RWPE2 (cell line): ENCODE measurements around the gene GATAD2A.
"Not testable (repeated sequence)": the region's sequence is repeated elsewhere in the genome, so short reads cannot be mapped to it uniquely, and the experiment has no call there.

Experiments used
- ATAC-seq: fragments of 200-7000 bp; cut with Tn5 transposase; 3 replicates; pipeline ENCODE4 v1.9.1; 2021; ENCODE audit warnings: low read depth
- DNase-seq: peaks from one replicate; pipeline ENCODE4 v3.0.0-alpha.2; 2020; ENCODE audit warnings: low spot score
- H3K27ac ChIP-seq: fragments of 450-650 bp; 2 replicates; pipeline ENCODE4 v1.5.1; 2017; ENCODE audit warnings: mild to moderate bottlenecking; ENCODE audit not compliant: poor library complexity, severe bottlenecking
- H3K27me3 ChIP-seq: fragments of 250-450 bp; sonication (Bioruptor Pico); 2 replicates; pipeline ENCODE4 v1.5.1; 2021; ENCODE audit warnings: mild to moderate bottlenecking, moderate library complexity; ENCODE audit not compliant: insufficient read depth, poor library complexity, severe bottlenecking
- H3K36me3 ChIP-seq: fragments of 250-450 bp; sonication (Bioruptor Pico); 2 replicates; pipeline ENCODE4 v1.5.1; 2020; ENCODE audit warnings: low read depth, mild to moderate bottlenecking, moderate library complexity
- H3K4me1 ChIP-seq: fragments of 250-450 bp; sonication (Bioruptor Pico); 2 replicates; pipeline ENCODE4 v1.5.1; 2021; ENCODE audit warnings: mild to moderate bottlenecking, moderate library complexity; ENCODE audit not compliant: insufficient read depth, poor library complexity, severe bottlenecking
- H3K4me3 ChIP-seq: fragments of 250-450 bp; sonication (Bioruptor Pico); 2 replicates; pipeline ENCODE4 v1.5.1; 2021; ENCODE audit warnings: mild to moderate bottlenecking, moderate library complexity; ENCODE audit not compliant: severe bottlenecking
- H3K9me3 ChIP-seq: fragments of 250-450 bp; sonication (Bioruptor Pico); 2 replicates; pipeline ENCODE4 v1.5.1; 2021; ENCODE audit warnings: mild to moderate bottlenecking, moderate library complexity; ENCODE audit not compliant: severe bottlenecking
- TF ChIP-seq, protein P1 (sequence below): fragments of 450-650 bp; IDR thresholded peaks from one replicate; pipeline ENCODE4 v1.5.1; 2017; ENCODE audit warnings: mild to moderate bottlenecking, moderate library complexity; ENCODE audit not compliant: poor library complexity, severe bottlenecking

The GATAD2A gene

DNA sequence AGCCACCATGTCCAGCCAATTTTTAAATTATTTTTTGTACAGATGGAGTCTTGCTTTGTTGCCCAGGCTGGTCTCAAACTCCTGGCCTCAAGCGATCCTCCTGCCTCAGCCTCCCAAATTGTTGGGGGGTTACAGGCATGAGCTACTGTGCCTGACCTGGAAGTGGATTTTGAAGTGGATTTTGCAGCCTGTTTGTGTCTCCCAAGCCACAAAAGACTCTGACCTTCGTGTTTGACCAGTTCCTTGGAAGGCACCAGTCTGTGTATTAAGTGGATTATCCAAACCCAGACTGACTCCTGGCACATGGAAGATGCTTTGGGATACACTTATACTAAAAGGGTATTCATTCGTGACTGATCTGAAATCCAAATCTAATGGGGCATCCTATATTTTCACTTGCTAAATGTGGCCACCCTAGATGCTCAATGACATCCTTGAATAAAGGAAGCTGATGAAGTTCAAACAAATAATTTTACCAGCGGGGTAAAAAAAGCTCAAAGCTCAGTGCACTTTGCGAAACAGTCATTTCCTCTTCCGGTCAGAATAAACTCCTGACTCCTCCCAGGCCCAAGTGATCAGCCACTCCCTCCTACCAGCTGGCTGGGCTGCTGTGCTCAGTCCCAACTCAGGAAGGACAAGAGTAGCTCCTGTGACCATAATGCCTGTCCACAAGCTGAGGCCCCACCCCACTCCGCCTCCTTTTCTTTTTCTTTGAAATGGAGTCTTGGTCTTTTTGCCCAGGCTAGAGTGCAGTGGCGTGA, 32.6 kb upstream of the GATAD2A start:
- no peaks in the 10 kb centered on the region for H3K27me3 ChIP-seq
- DNase-seq = no peak
- no peak overlapping the region for H3K4me3 ChIP-seq
- TF ChIP-seq, protein P1, sequence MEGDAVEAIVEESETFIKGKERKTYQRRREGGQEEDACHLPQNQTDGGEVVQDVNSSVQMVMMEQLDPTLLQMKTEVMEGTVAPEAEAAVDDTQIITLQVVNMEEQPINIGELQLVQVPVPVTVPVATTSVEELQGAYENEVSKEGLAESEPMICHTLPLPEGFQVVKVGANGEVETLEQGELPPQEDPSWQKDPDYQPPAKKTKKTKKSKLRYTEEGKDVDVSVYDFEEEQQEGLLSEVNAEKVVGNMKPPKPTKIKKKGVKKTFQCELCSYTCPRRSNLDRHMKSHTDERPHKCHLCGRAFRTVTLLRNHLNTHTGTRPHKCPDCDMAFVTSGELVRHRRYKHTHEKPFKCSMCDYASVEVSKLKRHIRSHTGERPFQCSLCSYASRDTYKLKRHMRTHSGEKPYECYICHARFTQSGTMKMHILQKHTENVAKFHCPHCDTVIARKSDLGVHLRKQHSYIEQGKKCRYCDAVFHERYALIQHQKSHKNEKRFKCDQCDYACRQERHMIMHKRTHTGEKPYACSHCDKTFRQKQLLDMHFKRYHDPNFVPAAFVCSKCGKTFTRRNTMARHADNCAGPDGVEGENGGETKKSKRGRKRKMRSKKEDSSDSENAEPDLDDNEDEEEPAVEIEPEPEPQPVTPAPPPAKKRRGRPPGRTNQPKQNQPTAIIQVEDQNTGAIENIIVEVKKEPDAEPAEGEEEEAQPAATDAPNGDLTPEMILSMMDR = no peak
- peak; percentile 68 for ATAC-seq
- H3K36me3 ChIP-seq = no peaks in the 10 kb centered on the region
- no peaks in the 10 kb centered on the region for H3K9me3 ChIP-seq
- peak overlapping the region; percentile 44 for H3K27ac ChIP-seq
- peaks cover 19% of the 10 kb centered on the region for H3K4me1 ChIP-seq

DNA sequence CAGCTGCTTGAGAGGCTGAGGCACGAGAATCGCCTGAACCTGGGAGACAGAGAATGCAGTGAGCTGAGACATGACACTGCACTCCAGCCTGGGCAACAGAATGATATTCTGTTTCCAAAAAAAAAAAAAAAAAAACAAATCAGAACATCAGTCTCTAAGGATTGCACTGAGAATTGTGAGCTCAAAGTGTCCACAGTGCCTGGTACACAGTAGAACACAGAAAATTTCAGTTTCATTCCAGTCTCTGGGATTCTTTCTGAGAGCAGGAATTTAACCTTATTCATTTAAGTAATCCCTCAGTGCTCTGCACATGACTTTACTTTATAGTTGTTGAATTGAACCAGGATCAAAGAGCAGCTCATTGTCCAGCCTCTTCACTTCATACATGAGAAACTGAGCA, 25.9 kb upstream of the GATAD2A start:
- Histone ChIP-seq H3K27ac (no peak overlapping the region), H3K27me3 (no peaks in the 10 kb centered on the region), H3K4me1 (peaks cover 18% of the 10 kb centered on the region), H3K36me3 (no peaks in the 10 kb centered on the region), H3K4me3 (no peak overlapping the region), H3K9me3 (no peaks in the 10 kb centered on the region)
- no peak for ATAC-seq
- DNase-seq = no peak
- TF ChIP-seq, protein P1 = no peak

DNA sequence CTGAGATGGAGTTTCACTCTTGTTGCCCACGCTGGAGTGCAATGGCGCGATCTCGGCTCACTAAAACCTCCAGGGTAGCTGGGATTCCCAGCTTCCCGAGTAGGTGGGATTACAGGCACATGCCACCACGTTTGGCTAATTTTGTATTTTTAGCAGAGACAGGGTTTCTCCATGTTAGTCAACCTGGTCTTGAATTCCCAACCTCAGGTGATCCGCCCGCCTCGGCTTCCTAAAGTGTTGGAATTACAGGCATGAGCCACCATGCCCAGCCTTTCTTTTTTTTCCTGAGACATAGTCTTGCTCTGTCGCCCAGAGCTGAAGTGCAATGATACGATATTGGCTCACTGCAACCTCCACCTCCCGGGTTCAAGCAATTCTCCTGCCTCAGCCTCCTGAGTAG, 25.2 kb upstream of the GATAD2A start:
- not testable (repeated sequence) for ATAC-seq

DNA sequence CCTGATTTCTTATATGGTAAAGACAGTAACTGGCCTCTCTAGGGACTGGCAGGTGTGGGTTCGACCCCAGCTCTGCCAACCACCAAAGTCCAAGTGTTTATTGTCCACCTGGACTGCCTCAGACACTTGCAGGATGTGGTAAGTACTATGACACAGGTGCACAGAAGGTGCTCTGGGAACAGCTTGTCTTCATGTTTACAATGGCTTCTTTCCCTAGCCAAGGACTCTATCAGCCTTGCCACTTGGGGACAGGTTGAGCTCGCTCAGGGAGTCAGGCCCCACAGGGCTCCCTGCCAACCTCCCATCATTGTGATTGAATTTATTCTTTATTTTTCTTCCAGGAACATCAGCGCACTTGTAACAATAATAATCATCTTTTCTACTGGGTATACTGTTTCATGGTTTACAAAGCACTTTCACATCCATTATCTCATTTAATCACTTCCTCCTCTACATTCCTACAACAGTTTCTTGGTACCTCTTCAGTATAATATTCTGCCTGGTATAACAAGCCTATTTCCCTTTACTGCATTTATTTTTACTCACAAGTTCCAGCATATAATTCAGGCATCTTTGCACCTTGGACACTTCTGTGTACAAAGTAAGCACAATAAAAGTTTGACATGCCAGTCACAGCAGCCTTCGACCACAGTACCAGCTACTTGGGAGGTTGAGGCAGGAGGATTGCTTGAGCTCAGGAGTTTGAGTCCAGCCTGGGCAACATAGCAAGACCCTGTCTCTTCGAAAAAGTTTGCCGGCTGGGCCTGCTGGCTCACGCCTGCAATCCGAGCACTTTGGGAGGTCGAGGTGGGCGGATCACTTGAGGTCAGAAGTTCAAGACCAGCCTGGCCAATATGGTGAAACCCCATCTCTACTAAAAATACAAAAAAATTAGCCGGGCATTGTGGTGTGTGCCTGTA, 24.2 kb upstream of the GATAD2A start:
- H3K9me3 ChIP-seq = no peaks in the 10 kb centered on the region
- TF ChIP-seq, protein P1 = no peak
- H3K36me3 ChIP-seq = no peaks in the 10 kb centered on the region
- H3K4me1 ChIP-seq = peaks cover 20% of the 10 kb centered on the region
- H3K4me3 ChIP-seq = no peak overlapping the region
- no peak for ATAC-seq
- no peaks in the 10 kb centered on the region for H3K27me3 ChIP-seq
- H3K27ac ChIP-seq = no peak overlapping the region
- DNase-seq = no peak

More for the DNA sequence above, 25.2 kb upstream of the GATAD2A start:
- H3K36me3 ChIP-seq, H3K27me3 ChIP-seq, H3K27ac ChIP-seq, H3K4me3 ChIP-seq, DNase-seq, H3K9me3 ChIP-seq: not testable (repeated sequence)
- peaks cover 20% of the 10 kb centered on the region for H3K4me1 ChIP-seq

DNA sequence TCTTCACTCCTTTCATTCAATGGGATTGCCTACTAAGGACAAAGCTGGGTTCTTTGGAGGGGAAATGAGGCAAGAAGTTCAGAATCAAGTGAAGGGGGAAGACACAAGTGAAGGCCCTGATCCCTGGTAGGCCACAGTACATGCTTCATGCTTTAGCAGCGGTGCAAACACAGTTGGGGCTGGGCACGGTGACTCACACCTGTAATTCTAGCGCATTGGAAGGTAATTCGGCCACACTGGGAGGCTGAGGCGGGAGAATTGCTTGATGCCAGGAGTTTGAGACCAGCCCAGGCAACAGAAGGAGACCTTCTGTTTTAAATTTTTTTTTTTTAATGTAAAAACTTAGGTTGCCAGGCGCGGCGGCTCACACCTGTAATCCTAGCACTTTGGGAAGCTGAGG, 23.4 kb upstream of the GATAD2A start:
- TF ChIP-seq, protein P1 = no peak
- Histone ChIP-seq H3K9me3 (no peaks in the 10 kb centered on the region), H3K36me3 (no peaks in the 10 kb centered on the region), H3K27ac (no peak overlapping the region), H3K27me3 (no peaks in the 10 kb centered on the region), H3K4me3 (no peak overlapping the region), H3K4me1 (peaks cover 21% of the 10 kb centered on the region)
- DNase-seq = no peak
- ATAC-seq = no peak
